Progenitor cell of endocrine pancreas (in vitro differentiated cells): Measurements from ENCODE around the gene LMTK2. TPM values are rescaled to one million over a fixed set of nuclear protein-coding genes. Genes with fewer than 3 reads are reported as not detected.

Source experiments
- DNase-seq: peaks from one replicate; pipeline ENCODE4 v3.0.0; 2021; ENCODE audit warnings: low spot score; ENCODE audit not compliant: unreplicated experiment
- H3K27ac Mint-ChIP-seq: 2 replicates; pipeline ENCODE4 v1.8.0; 2021; ENCODE audit warnings: mild to moderate bottlenecking, moderate library complexity, mixed read lengths
- H3K27me3 Mint-ChIP-seq: 2 replicates; pipeline ENCODE4 v1.8.0; 2021; ENCODE audit warnings: mixed read lengths
- H3K36me3 Mint-ChIP-seq: 2 replicates; pipeline ENCODE4 v1.8.0; 2022; ENCODE audit warnings: mixed read lengths; ENCODE audit not compliant: insufficient read depth
- H3K4me1 Mint-ChIP-seq: 2 replicates; pipeline ENCODE4 v1.8.0; 2021; ENCODE audit warnings: low read depth, mixed read lengths
- H3K4me3 Mint-ChIP-seq: 2 replicates; pipeline ENCODE4 v1.8.0; 2021; ENCODE audit warnings: low read depth, mild to moderate bottlenecking, moderate library complexity, mixed read lengths
- H3K9me3 Mint-ChIP-seq: 2 replicates; pipeline ENCODE4 v1.8.0; 2021; ENCODE audit warnings: low read depth, mixed read lengths
- total RNA-seq: library from RNA; stranded (reverse); gene quantifications from 2 replicates; pipeline ENCODE4 v1.2.1, GENCODE V29; 2021
- TF ChIP-seq, protein P1 (sequence below): fragments of 200-600 bp; sonication (generic); IDR thresholded peaks from one replicate; pipeline ENCODE4 v1.5.0; 2021; ENCODE audit warnings: antibody characterized with exemption, mild to moderate bottlenecking; ENCODE audit not compliant: unreplicated experiment

Gene LMTK2
- total RNA-seq, 1 donor from 2014 or later, result 32.3 TPM

DNA sequence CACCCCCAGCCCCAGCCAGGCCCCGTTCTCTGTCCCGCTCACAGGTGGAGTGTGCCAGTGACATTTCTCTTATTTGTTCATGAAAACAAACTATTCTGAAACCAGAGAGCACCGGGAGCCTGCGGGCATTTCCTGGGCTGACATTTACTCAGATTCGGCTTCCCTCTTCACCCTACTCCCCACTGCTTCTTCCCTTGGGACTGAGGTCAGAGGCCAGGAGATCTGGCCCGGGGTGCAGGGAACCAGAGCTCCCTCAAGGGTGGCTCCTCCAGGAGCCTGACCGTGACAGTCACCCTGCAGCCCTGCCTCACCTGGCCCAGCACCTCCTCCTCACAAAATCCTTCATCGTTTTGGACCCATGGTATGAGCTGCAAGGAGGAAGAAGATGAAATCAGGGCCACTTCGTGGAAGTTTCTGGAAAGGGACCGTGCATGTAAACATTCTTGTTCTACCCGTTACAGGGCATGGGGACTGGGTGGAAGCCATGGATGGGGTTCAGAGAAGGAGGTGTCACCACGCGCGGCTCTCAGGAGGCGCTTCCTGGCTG is 116.8 kb downstream of the LMTK2 start:
- peaks cover 13% of the 10 kb centered on the region for H3K36me3 Mint-ChIP-seq
- TF ChIP-seq, protein P1, sequence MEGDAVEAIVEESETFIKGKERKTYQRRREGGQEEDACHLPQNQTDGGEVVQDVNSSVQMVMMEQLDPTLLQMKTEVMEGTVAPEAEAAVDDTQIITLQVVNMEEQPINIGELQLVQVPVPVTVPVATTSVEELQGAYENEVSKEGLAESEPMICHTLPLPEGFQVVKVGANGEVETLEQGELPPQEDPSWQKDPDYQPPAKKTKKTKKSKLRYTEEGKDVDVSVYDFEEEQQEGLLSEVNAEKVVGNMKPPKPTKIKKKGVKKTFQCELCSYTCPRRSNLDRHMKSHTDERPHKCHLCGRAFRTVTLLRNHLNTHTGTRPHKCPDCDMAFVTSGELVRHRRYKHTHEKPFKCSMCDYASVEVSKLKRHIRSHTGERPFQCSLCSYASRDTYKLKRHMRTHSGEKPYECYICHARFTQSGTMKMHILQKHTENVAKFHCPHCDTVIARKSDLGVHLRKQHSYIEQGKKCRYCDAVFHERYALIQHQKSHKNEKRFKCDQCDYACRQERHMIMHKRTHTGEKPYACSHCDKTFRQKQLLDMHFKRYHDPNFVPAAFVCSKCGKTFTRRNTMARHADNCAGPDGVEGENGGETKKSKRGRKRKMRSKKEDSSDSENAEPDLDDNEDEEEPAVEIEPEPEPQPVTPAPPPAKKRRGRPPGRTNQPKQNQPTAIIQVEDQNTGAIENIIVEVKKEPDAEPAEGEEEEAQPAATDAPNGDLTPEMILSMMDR, result no peak
- no peak for DNase-seq
- peaks cover 6% of the 10 kb centered on the region for H3K4me1 Mint-ChIP-seq
- peaks cover 1% of the 10 kb centered on the region for H3K9me3 Mint-ChIP-seq
- H3K27ac Mint-ChIP-seq, result peak overlapping the region; percentile 88
- H3K4me3 Mint-ChIP-seq, result no peak overlapping the region
- H3K27me3 Mint-ChIP-seq, result no peaks in the 10 kb centered on the region

- peaks cover 11% of the 10 kb centered on the region for H3K36me3 Mint-ChIP-seq
- TF ChIP-seq, protein P1, result no peak
- H3K4me1 Mint-ChIP-seq, result peaks cover under 1% of the 10 kb centered on the region
- no peak for DNase-seq
- no peaks in the 10 kb centered on the region for H3K27me3 Mint-ChIP-seq
- H3K9me3 Mint-ChIP-seq, result no peaks in the 10 kb centered on the region
- no peak overlapping the region for H3K27ac Mint-ChIP-seq
- no peak overlapping the region for H3K4me3 Mint-ChIP-seq
These were observed 117.4 kb downstream of the LMTK2 start for GRCh38 chr7:98223898-98224700.

GRCh38 chr7:98224701-98225181 is 118.1 kb downstream of the LMTK2 start:
- Mint-ChIP-seq H3K4me3 (no peak overlapping the region), H3K9me3 (no peaks in the 10 kb centered on the region), H3K27me3 (no peaks in the 10 kb centered on the region), H3K4me1 (no peaks in the 10 kb centered on the region), H3K27ac (no peak overlapping the region), H3K36me3 (peaks cover 7% of the 10 kb centered on the region)
- no peak for DNase-seq
- TF ChIP-seq, protein P1, result no peak

DNA sequence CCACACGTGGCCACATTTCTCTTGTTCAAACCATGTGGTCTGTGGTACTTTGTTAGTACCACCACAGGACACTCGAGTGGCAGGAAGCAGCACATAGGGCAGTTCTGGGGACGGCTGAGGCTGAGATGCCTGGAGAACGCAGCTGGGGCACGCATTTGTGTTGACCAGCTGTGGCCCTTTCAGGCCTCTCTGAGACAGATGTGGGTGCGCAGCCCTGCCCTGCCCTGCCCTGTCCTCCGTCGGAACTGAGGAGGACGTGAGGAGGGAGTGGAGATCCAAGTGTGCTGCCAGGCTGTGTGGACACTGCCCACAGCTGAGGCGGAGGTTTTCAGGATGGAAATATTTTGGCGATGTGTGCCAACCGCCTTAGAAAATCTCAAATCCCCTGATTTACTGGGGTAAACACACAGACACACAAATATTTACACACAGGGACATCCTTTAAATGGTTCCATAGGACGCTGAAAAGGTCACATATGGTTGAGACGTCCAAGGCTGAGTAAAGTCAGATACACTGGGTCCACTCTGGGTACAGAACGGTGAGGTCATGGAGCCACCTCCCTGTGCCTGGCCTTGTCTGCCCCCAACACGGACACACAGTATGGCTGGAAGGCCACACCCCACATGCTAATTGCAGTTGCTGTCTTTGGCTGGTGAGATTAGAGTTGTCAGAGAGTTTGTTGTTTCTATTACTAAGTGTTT is 119.4 kb downstream of the LMTK2 start:
- H3K27ac Mint-ChIP-seq, result no peak overlapping the region
- H3K4me3 Mint-ChIP-seq, result no peak overlapping the region
- DNase-seq, result no peak
- TF ChIP-seq, protein P1, result no peak
- H3K27me3 Mint-ChIP-seq, result no peaks in the 10 kb centered on the region
- peaks cover 7% of the 10 kb centered on the region for H3K36me3 Mint-ChIP-seq
- no peaks in the 10 kb centered on the region for H3K9me3 Mint-ChIP-seq
- H3K4me1 Mint-ChIP-seq, result no peaks in the 10 kb centered on the region

- H3K4me1 Mint-ChIP-seq, result no peaks in the 10 kb centered on the region
- H3K9me3 Mint-ChIP-seq, result no peaks in the 10 kb centered on the region
- no peak overlapping the region for H3K4me3 Mint-ChIP-seq
- no peak for DNase-seq
- TF ChIP-seq, protein P1, result no peak
- peaks cover 7% of the 10 kb centered on the region for H3K36me3 Mint-ChIP-seq
- no peaks in the 10 kb centered on the region for H3K27me3 Mint-ChIP-seq
- H3K27ac Mint-ChIP-seq, result no peak overlapping the region
These were observed 121.3 kb downstream of the LMTK2 start for GRCh38 chr7:98227939-98228338.
